ENCODE data around the gene SZT2. TPM values are rescaled to one million over a fixed set of nuclear protein-coding genes. Genes with fewer than 3 reads are reported as not detected.

SZT2 gene
- total RNA-seq, 1 experiment from 2014 or later: 71.6 TPM

GRCh38 chr1:43426221-43426620, 36.5 kb downstream of the SZT2 start:
- Histone ChIP-seq H3K9me2 (ENCODE audit: insufficient read depth) (no peaks in the 10 kb centered on the region), H3K27ac (no peak overlapping the region), H2AFZ (no peak overlapping the region), H3F3A (ENCODE audit: insufficient read depth, low read depth) (peaks cover 29% of the 10 kb centered on the region), H3K36me3 (ENCODE audit: low read depth) (peaks cover 43% of the 10 kb centered on the region), H4K20me1 (ENCODE audit: insufficient read depth) (no peaks in the 10 kb centered on the region; the same call in 1 of the 2 replicates), H3K4me3 (no peak overlapping the region), H3K27me3 (ENCODE audit: insufficient read depth, low read depth) (no peaks in the 10 kb centered on the region), H3K9me3 (ENCODE audit: insufficient read depth, low read depth) (no peaks in the 10 kb centered on the region), H3K79me2 (ENCODE audit: low read depth) (no peaks in the 10 kb centered on the region), H3K4me2 (no peak overlapping the region), H3K4me1 (replicated peaks; ENCODE audit: insufficient read depth) (peaks cover 18% of the 10 kb centered on the region)
- TF ChIP-seq EZH2 (IDR thresholded peaks at IDR 0.05; ENCODE audit: low read depth) (no peak), CTCF (conservative IDR thresholded peaks at IDR 0.05) (no peak)
- BruUV-seq (replicated peaks): no TSS peak
- no peak for DNase-seq
- intact Hi-C loops (cut with micrococcal nuclease; ENCODE audit: unreplicated experiment): no loop called here
- CTCF ChIA-PET: no interaction called here
- POLR2A ChIA-PET (ENCODE audit: unreplicated experiment): no interaction called here

GRCh38 chr1:43427524-43427923, 37.8 kb downstream of the SZT2 start:
- H2AFZ ChIP-seq: no peak overlapping the region
- H3K36me3 ChIP-seq (ENCODE audit: low read depth): peaks cover 38% of the 10 kb centered on the region
- POLR2A ChIA-PET (ENCODE audit: unreplicated experiment): no interaction called here

GRCh38 chr1:43427941-43428340, 38.2 kb downstream of the SZT2 start:
- intact Hi-C loops (cut with micrococcal nuclease; ENCODE audit: unreplicated experiment): no loop called here
- BruUV-seq (replicated peaks): no TSS peak
- no peak overlapping the region for H3K27ac ChIP-seq
- peaks cover 14% of the 10 kb centered on the region for H3K4me1 ChIP-seq (replicated peaks; ENCODE audit: insufficient read depth)
- POLR2A ChIA-PET (ENCODE audit: unreplicated experiment): no interaction called here
- no peak for DNase-seq
- no peak for TF ChIP-seq CTCF (conservative IDR thresholded peaks at IDR 0.05)
- no peak for TF ChIP-seq EZH2 (IDR thresholded peaks at IDR 0.05; ENCODE audit: low read depth)
- H3K4me2 ChIP-seq: no peak overlapping the region
- peaks cover 35% of the 10 kb centered on the region for H3K36me3 ChIP-seq (ENCODE audit: low read depth)
- no peaks in the 10 kb centered on the region for H3K9me2 ChIP-seq (ENCODE audit: insufficient read depth)
- H2AFZ ChIP-seq: no peak overlapping the region
- no peaks in the 10 kb centered on the region for H3K27me3 ChIP-seq (ENCODE audit: insufficient read depth, low read depth)
- H3K4me3 ChIP-seq: no peak overlapping the region
- no peaks in the 10 kb centered on the region for H3K9me3 ChIP-seq (ENCODE audit: insufficient read depth, low read depth)
- no peaks in the 10 kb centered on the region for H3K79me2 ChIP-seq (ENCODE audit: low read depth)
- peaks cover 19% of the 10 kb centered on the region for H3F3A ChIP-seq (ENCODE audit: insufficient read depth, low read depth)
- CTCF ChIA-PET: interaction anchor here (0.6 to 0.7 kb wide), 2 partner anchors 13 to 26 kb away, joined by 3 read pairs; no protein-coding TSS in a partner anchor
- no peaks in the 10 kb centered on the region; the same call in 1 of the 2 replicates for H4K20me1 ChIP-seq (ENCODE audit: insufficient read depth)

More at GRCh38 chr1:43427524-43427923, 37.8 kb downstream of the SZT2 start:
- H3K79me2 ChIP-seq (ENCODE audit: low read depth): no peaks in the 10 kb centered on the region
- BruUV-seq (replicated peaks): no TSS peak
- H3K9me3 ChIP-seq (ENCODE audit: insufficient read depth, low read depth): no peaks in the 10 kb centered on the region
- H3K9me2 ChIP-seq (ENCODE audit: insufficient read depth): no peaks in the 10 kb centered on the region
- peaks cover 18% of the 10 kb centered on the region for H3K4me1 ChIP-seq (replicated peaks; ENCODE audit: insufficient read depth)
- H3K27me3 ChIP-seq (ENCODE audit: insufficient read depth, low read depth): no peaks in the 10 kb centered on the region
- intact Hi-C loops (cut with micrococcal nuclease; ENCODE audit: unreplicated experiment): no loop called here
- H4K20me1 ChIP-seq (ENCODE audit: insufficient read depth): no peaks in the 10 kb centered on the region; the same call in 1 of the 2 replicates
- H3K27ac ChIP-seq: no peak overlapping the region
- CTCF ChIA-PET: interaction anchor here (0.6 to 0.7 kb wide), 2 partner anchors 13 to 27 kb away, joined by 3 read pairs; no protein-coding TSS in a partner anchor
- no peak overlapping the region for H3K4me3 ChIP-seq
- no peak for TF ChIP-seq EZH2 (IDR thresholded peaks at IDR 0.05; ENCODE audit: low read depth)
- no peak for TF ChIP-seq CTCF (conservative IDR thresholded peaks at IDR 0.05)
- H3F3A ChIP-seq (ENCODE audit: insufficient read depth, low read depth): peaks cover 21% of the 10 kb centered on the region
- no peak for DNase-seq
- no peak overlapping the region for H3K4me2 ChIP-seq
